Activated CD8-positive, alpha-beta memory T cell treated with anti-CD3 and anti-CD28 coated beads for 24 hours (primary cell): ENCODE data around the gene IL22RA2.
"Not testable (repeated sequence)": the region's sequence is repeated elsewhere in the genome, so short reads cannot be mapped to it uniquely, and the experiment has no call there.

ENCODE experiments used
- DNase-seq: peaks from one replicate; pipeline ENCODE4 v3.0.0-alpha.2; 2020

IL22RA2 gene

DNA sequence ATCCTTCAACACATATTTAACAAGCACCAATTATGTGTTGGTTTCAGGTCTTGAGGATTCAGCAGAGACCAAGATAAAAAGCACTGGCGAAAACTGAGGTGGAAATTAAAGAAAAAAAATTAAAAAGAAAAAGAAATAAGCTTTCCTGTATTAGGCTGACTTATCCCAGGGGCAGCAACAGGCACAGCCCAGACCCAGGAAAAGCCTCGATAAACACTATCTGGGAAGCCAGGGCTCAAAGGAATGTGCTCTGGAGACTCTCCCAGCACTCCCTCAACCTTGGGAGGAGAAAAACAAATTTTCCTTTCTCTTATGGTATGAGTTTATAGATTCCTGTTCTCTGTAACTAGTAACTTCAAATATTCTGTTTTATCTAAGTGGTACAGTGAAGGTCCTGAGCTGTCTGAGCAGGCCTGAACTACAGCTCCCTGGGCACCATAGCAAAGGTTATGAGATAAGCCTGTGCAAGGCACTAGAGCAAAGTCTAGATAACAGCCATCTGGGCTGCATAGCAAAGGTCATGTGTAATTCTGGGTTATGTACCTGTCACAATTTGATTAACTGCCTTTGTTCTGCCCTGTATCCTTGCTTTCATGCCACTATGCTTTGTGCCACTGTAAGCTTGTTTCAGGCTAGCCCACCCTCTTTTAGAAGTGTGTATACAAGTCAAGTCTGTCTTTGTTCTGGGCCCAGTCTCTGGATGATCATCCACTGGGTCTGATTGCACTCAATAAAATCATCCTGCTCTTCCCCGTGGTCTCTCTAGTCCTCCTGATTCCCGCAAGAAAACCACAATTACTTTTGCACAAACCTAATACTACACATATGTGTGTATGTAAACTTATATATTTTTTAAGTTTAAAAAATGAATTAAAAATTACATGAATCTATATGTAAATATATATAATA is 54.0 kb downstream of the IL22RA2 start:
- DNase-seq: no peak

DNA sequence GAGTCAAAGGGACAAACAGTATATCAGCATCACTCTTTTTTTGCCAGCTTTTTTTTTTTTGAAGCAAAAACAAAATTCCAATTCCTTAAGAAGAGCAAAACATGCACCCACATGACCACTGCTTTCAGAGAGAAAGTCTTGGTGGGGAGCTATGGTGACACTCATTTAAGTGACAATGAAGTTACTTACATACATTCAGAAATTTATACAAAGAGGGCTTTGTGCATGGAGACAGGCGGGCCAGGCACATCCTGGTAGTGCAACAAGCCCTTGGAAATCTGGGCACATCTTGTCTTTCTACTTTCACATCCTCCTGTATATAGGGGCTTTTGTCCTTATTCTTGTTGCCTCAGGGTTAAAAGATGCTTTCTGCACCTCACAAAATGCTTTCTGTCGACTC is 55.9 kb downstream of the IL22RA2 start:
- no peak for DNase-seq

DNA sequence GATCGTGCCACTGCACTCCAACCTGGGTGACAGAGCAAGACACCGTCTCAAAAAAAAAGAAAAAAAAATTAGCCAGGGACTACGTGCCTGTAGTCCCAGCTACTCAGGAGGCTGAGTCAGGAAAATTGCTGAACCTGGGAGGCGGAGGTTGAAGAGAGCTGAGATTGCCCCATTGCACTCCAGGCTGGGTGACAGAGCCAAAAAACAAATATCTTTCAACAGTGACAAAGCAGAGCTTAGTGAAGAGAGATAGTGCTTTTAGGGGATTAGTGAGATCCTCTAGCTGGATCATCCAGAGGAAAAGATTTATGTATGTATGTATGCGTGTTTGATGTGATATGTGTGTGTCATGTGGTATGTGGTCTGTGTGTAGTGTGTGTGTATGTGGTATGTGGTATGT is 56.6 kb downstream of the IL22RA2 start:
- DNase-seq: no peak

DNA sequence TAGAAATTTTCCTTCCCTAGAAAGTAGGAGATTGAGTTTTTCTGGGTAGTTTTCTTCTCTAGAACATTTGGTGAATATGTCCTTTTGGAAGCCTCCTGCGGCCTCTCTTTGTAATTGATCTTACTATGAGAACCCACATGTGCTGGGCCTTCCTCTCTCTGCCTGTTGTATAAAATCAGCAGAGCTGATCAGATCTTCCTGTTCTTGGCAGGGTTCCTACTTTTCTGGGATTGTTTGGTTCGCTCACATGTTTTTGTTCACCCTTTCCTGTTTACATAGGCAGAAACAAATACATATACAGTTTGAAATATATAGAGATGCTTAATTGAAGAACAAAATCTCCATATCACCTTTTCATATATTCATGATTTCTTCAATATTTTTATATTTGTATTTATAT is 57.8 kb downstream of the IL22RA2 start:
- DNase-seq: no peak

DNA sequence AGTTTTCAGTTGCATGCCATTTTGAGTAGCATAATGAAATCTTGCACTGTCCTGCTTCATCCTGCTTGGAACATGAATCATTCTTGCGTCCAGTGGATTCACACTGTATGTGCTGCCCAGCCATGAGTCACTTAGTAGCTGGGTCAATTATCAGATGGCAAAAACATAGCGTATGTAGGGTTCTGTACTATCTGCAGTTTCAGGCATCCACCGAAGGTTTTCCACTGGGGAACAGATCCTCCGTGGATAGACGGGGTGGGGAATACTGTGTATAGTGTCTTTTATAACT is 61.4 kb downstream of the IL22RA2 start:
- no peak for DNase-seq

DNA sequence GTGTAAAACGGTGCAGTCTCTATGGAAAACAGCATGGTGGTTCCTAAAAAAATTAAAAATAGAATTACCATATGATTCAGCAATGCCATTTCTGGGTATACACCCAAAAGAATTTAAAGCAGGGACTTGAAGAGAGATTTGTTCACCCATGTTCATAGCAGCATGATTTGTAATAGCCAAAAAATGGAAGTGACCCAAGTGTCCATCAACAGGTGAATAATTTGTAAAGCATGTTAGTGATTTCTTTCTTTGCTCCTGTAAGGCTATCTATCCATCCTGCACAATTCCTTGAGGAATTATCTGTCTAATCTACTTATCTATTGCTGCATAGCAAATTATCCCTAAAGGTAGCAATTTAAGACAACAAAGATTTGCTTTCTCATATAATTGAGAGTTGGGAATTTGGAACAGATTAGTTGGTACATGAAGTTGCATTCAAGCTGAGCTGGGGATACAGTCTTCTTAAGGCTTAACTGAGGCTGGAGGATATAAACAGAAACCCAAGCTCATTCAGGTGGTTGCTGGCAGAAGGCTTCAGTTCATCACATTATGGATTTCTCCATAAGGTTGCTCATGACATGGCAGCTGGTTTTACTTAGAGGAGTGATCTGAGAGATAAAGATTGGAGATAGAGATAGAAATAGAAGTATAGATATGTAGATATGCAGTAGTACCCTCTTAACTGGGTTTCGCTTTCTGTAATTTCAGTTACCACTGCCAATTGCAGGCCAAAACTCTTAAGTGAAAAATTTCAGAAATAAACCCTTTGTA is 62.0 kb downstream of the IL22RA2 start:
- no peak for DNase-seq

DNA sequence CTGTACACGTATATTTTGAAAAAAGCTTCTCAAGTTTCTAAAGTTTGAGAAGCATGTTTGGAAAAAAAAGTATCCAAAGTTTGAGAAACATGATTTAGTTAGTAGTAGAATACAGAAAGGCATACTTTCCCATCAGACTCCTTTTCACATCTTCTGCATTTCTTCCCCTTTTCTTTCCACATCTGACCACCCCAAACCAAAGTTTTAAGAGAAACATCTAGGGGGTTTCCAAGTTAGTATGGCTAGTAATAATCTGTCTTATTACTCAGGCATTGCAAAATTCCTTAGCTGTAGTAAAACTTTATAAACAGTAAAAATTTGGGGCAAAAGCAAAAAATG is 65.7 kb downstream of the IL22RA2 start:
- no peak for DNase-seq

DNA sequence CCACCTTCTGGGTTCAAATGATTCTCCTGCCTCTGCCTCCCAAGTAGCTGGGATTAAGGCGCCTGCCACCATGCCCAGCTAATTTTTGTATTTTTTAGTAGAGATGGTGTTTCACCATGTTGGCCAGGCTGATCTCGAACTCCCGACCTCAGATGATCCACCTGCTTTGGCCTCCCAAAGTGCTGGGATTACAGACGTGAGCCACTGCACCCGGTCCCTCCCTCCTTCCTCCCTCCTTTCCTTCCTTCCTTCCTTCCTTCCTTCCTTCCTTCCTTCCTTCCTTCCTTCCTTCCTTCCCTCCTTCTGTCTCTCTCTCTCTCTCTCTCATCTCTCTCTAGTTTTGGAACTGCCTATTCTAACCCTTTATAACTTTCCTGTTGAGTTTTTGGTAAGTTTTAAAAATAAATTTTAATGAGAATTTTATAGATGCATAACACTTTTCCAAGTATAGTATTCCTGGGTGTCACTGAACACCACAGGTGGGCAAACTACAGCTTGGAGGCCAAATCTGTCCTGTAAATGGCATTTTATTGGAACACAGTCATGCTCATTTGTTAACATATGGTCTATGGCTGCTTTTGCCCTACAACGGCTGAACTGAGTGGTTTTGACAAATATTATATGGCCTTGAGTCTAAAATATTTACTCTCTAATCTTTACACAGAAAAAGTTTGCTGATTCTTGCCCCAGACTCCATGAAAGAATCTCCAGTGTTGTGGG is 66.2 kb downstream of the IL22RA2 start:
- not testable (repeated sequence) for DNase-seq

DNA sequence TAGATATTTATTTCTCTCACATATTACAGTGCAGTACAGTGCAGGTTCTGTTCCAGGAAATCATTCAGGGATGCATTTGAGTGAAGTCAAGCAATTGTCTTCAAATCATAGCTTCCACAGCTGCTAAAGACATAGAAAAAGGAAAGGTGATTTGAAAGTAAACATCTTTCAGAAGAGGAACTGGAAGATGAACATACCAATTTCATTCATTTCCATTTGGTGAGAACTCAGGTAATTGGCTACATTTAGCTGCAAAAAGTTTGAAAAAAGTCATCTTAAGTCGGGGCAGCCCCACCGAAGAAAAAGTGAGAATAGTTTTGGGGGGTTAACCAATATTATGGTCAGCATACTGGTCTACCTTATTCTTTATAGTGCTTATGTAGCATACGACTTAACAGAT is 67.3 kb downstream of the IL22RA2 start:
- DNase-seq: no peak

DNA sequence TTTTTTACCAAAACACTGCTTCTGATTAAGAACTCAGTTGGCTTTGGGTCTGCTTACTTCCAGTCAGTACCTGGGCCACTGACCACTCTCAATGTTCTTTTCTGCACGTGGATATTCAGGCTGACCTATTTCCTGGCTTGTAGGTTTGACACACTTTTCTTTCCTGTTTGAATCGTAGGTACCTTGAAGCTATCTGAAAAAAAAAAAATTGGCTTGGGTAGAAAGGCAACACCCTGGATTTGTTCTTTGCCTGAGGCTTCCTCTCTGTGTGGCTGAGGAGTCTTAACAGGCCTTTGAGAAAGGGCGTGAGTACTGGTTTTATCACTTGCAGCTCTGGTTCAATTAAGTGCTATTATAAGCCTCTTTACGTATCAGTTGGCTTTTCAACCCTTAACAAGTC is 68.1 kb downstream of the IL22RA2 start:
- no peak for DNase-seq

DNA sequence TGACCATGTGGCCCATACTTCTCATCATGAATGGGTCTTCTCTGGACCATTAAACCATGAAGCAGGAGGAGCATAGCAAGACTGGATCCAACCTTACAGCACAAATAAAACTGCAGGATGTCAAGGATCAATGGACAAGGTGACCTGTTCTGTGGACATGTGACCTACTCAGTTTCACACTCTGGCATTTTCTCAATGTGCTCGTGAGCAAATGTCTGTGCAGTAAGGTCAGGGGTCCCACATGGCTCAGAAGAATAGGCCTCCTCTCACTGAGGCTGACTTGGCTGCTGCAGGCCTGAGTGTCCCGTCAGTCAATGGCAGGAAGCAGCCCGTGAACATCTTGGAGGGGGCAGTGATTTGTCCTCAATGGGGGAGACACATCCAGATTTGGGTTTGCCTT is 68.5 kb downstream of the IL22RA2 start:
- DNase-seq: no peak

DNA sequence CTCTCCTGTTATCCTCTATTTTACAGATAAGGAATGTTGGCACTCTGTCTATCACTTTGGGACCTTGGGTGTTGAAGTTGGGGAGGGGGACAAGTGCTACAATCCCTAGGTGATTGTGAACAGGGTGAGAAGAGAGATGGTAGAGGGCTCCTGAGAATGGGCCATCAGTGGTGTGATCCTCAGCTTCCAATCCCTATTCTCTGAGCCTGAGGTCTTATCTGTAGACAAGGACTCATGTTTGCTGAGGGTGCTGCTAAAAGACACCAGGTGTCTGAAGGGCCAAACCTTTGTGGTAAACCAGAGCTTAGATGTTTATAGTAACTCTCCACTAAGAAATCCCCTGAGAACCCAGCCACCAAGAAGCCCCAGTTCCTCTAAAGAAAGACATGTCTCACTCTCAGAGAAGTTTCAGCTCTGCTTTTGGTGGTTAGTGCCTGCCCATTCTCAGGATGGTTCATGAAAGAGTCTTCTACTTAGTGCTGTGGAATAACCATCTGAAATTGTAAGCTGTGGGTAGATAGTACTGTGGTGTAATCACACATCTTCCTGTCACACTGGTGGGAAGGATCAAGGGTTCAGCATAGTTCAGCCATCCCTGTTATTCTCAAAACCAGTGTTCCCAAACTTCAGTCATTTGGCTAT is 70.5 kb downstream of the IL22RA2 start:
- no peak for DNase-seq

DNA sequence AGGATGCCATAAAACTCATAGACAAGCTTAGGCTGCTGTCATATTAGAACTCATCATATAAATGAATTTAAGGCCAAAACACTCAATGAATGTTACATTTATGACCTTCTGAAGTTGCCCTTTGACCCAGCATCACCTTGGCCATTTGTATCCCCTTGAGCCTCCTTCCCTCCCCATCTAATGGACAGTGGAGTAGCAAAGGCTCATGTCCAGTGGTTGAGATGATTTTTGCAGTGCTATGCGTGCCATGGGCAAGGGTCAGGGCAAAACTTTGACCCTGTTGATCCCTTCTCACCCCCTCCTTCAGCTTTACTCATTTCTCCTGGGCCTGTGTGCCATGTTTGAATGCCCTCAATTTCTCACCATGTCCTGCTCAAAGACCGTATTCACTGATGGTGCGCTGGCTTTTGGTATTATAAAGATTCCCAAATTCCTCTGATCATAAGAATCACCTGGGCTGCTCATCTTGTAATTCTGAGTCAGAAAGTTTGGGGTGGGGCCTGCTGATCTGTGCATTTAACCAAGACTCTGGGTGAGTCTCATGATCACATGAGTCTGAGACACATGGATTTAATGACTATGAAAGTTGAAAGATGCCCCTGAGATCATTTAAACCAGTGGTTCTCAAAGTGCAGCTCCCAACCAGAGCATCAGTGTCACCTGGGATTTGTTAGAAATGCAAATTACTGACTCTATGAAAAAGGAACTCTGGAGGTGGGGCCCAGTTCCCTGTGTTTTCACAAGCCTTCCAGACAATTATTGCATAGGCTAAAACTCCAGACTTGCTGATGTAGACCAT is 71.2 kb downstream of the IL22RA2 start:
- no peak for DNase-seq

DNA sequence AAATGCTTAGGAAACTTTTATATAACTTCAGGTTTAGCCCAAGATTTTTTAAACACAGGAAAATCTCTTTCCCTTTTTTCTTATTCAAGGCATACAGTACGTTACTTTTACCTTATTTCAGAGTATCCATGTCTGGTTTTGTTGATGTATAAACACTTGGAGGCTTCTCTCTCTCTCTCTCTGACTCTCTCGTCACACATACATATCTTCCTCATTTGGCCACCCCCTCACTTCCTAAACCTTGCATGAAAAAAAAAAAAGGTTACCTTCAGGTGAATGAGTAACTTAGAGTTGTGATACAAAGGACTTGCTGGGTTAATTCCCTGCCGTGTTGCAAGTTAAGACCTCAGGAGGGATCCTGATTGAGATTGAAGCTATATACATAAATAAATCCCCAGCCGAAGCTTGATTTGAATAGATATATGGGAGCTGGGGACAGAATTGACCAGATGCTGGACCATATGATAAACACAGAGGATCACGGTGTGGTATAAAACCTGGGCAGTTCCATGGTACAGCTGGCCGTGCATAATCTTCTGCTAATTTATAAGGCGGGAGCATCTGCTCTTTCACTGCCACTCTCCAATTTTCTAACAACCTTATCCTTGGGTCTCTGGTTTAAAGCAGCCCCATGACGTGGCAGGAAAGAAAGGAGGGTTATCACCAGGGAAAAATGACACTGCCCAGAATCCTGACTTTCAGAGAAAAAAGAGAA is 73.6 kb downstream of the IL22RA2 start:
- DNase-seq: no peak

DNA sequence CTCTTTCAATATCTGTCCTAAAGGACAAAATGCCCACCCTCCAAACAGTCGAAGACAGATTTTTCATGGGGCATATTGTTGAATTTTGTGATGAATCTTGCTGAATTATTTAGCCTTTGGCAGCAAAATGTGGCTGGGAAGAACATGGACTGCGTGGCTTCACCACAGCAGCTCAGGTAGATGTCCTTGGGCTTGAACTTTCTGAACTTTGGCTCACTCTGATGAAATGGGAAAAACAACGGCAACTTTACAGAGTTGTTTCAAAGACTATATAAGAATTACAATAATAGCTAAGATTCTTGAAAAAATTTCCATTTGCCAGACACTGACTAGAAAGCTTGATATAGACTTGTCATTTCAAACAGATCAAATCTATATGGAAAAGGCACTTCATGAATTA is 75.9 kb downstream of the IL22RA2 start:
- no peak for DNase-seq

DNA sequence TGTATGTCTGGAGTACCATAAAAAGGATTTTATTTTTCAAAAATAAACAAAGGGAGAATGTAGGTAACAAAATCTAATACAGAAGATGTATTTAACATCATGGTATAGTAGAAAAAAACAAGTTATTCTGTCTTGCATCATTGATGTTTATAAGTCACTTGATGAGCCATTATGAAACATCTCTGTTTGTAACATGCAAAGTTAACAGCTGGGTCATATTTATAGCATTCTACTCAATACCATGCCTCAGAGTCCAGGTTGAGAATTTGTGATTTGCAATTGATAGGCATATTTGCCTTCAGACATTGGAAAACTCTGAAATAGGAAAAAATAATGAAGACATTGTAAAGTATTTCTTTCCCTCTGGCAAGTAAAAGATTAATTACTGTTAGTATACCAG is 76.4 kb downstream of the IL22RA2 start:
- no peak for DNase-seq

DNA sequence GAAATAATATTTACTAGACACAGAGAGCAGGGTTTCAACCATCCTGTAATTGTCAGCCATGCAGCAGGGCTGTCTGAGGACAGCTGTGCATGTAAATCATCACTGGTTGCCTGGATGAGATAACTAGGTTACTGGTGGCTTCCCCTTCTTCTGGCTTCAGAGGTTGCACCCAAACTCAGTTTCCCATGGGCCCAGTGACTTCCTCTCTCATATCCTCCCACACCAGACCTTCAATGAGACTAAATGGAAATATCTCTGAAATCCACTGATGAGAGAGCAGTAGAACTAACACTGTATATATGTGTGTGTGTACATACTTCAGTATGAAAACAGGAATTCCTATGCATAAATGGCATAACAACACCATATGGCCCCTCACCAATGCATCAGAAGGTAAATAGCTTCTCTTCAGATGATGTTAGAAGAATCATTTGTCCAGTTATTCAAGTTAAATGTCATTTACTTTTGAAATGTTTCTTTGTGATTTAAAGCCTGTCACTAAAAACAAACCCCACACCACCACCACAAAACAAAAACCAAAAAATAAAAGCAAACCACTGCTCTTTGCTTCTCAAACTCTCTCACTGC is 77.7 kb downstream of the IL22RA2 start:
- DNase-seq: no peak

DNA sequence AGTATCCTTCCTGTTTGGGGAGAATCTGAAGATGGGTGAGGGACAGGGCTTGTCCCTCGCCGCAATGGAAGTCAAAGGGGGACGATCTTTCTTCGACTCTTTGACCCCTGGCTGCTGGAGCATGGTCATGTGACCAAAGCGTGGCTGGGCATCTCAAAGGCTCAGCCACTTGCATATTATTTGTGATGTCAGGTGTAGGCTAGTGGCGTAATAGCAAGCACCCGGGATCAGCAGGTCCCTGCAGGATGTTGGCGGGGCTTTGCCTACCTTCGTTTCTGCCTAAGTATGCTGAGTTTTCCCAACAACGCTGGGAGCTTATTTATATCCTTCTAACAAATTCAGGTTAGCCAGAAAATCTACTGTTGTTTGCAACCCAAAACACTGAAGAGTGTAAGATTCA is 78.4 kb downstream of the IL22RA2 start:
- no peak for DNase-seq

DNA sequence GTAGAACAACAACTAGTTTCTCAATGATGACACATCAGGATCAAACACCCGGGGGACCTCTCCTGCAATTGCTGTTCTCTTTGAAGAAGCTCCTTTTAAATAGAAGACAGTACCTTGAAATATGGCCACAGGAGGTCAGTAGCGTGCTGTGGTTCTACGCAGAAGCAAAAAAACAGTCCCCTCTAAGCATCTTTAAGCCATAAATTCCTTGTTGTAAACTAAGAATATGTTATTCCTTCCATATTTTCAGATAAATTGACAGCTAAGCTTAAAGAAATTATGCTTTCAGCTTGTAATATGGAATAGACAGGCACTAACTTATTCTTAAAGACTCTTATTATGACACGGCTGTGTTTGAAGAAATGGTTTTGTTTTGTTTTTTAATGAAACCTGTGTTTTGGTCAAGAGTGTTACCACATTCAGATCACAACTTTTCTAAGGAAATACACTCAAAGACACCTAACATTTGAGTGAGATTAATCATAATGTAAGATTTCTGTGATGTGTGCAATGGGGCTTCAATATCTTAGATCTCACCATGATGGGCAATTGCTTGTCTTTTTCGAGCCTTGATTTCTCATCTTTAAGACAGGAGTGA is 78.9 kb downstream of the IL22RA2 start:
- DNase-seq: peak; percentile 67
